HG02571 (cell line): ENCODE data around the gene RNF227.

Experiments used
- ATAC-seq: cut with Tn5 transposase; IDR thresholded peaks from one replicate; pipeline ENCODE4 v1.9.1; 2021; ENCODE audit warnings: mild to moderate bottlenecking, moderate library complexity; ENCODE audit not compliant: unreplicated experiment

The RNF227 gene

DNA sequence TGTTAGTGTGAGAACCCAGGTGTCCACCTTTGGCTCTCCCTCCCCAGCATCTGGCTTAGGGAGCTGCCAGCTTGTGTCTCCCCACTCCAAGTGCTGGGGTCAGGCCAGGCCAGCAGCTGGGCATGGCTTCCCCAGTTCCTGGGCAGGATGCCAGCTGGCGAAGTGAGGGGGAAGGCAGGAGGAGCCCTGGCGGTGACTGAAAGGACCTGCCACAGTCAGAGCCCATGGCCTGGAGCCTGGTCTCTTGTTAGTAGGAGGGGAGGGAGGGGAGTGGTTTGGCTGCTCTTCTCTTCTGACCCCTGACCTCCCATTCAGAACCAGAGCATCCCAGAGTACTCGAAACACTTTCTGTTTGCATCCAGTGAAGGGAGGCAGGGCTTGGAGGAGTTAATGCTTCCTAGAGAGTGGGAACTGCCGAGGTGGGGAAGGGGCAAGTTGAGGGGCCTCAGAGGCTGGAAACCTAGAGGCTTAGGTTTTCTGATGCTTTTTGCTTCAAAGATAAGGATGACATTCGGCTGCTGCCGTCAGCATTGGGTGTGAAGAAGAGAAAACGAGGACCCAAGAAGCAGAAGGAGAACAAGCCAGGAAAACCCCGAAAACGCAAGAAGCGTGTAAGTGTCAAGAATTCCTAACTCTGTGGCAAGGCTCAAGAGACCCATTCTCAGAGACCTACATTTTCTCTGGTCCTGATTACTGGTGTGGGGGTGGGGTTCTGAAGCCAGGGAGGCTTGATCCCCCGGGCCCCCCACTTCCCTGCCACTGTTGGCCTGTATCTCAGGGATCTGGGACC, 26.7 kb downstream of the RNF227 start:
- no peak for ATAC-seq

DNA sequence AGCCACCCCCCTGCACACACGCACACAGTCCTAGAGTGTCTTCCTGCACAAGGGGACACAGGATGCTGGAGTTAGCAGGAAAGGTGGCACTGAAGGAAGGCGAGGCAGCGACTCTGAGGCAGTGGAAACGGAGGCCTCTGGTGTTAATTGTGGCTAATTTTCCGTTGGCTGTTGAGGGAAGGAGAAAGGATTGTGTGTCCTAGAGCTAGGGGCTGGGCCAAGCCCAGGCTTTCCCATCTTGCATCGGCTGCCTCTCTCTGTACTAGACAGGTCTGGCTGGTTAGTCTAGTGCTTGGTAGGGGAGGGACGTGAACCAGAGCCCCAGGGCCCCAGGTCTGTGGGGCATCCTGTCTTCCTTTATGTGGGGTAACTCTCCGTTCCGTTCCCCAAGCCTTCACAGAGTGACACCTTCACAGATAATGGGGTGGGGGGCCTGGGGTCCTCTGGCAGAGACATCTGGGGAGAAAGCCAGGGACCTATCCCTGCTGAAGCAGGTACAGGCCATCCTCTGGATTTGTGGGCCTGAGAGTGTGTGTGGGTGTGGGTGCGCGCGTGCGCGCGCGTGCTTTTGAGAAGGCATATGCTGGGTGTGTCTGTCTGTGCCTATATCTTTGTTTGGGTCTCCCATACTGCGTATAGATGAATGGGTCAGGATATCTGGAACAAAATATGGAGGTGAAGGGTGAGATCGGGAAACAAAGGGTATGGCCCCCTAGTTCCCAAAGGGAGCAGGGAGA, 27.7 kb downstream of the RNF227 start, which contains the start of gene CHD3:
Gene CHD3, plus strand, starts transcription at position 606 of the 737 bp plus-strand sequence. CDS start 212 bp downstream, outside the sequence.
- no peak for ATAC-seq

GRCh38 chr17:7887482-7888183, 28.5 kb downstream of the RNF227 start:
- peak; percentile 45 for ATAC-seq

- no peak for ATAC-seq
Observed at GRCh38 chr17:7887038-7887481, 29.0 kb downstream of the RNF227 start.

GRCh38 chr17:7886227-7887037, 29.7 kb downstream of the RNF227 start:
- ATAC-seq, result no peak

DNA sequence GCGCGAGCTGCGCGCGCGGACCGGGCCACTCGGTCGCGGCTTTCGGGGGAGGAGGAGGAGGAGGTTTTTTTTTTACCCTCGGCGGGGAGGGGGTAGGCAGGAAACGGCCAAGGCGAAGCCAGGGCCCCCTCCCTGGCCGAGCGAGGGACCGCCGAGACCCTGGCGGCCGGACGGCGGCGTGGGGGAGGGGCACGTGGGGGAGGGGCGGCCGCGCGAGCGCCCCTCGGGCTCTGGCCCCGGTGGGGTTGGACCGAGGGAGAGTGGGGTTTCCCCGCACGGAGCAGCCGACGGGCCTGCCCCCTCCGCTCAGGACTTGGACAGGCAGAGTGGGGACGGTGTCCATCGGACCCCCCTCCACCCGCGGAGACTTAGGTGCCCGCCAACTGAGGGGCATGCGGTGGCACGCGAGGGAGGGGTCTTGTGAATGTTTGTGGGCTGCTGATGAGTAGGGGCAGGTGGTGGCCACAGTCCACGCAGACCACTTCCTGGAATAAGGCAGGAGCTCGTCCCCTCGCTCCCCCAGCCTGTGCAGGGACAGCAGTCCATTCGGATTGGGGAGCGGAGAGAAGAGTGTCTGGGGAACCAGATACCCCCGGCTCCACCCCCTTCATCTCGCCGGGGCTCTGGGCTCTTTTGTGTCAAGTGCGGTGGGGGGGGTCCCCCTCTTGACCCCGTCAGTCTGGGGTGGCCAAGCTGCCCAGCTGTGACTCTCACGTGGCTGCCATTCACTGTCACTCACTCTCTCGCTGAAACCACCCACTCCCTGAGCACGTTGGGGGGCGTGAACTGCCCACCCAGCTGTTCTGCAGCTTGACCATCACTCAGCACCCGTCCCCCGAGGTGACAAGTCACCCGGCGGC, 30.5 kb downstream of the RNF227 start:
- ATAC-seq, result no peak

GRCh38 chr17:7884581-7885366, 31.3 kb downstream of the RNF227 start:
- ATAC-seq, result no peak

DNA sequence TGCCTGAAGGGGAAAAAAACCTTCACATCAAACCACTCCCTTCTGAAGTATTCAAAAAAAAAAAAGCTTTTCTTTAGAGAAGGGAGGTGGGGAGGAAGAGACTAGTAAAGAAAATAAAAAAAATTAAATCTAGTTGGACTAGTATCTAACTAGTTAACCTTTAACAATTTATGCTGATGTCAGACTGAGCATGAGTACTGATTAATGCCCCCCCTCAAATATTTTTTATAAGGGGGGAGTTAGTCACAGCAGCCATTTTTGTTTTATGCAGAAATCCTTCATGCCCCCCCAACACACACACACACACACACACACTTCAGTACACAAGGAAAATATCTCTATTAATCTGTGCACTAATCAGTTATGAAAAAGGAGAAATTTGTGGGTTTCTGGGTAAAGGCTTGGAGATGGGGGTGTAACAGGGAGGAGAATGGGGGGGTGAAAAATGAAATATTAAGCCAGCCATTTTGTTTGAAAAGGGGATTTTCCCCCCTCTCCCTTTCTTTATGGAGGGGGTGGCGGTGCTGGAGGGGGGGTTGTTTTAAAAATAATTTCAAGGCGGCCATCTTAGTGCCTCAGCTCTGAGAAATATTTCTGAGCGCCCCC, 32.2 kb downstream of the RNF227 start:
- ATAC-seq, result no peak

DNA sequence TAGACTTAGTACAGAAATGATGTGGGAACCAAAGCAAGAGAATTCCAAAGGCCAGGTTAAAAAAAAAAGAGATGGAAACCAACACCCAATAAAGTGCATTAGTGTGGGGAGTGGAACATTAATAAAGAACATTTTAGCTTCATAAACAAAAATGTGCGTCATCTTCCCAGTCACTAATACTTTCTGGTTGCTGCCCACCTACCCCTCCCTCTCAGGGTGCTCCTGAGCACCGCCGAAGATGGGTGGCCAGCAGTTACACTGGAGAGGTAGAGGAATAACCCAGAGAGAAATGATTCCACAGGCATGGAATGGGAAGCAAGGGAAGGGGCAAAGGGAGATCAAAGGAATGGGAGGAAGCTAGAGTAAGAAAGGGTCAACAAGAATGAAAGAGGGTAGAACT, 33.5 kb downstream of the RNF227 start:
- no peak for ATAC-seq

GRCh38 chr17:7882068-7882467, 34.0 kb downstream of the RNF227 start:
- no peak for ATAC-seq

DNA sequence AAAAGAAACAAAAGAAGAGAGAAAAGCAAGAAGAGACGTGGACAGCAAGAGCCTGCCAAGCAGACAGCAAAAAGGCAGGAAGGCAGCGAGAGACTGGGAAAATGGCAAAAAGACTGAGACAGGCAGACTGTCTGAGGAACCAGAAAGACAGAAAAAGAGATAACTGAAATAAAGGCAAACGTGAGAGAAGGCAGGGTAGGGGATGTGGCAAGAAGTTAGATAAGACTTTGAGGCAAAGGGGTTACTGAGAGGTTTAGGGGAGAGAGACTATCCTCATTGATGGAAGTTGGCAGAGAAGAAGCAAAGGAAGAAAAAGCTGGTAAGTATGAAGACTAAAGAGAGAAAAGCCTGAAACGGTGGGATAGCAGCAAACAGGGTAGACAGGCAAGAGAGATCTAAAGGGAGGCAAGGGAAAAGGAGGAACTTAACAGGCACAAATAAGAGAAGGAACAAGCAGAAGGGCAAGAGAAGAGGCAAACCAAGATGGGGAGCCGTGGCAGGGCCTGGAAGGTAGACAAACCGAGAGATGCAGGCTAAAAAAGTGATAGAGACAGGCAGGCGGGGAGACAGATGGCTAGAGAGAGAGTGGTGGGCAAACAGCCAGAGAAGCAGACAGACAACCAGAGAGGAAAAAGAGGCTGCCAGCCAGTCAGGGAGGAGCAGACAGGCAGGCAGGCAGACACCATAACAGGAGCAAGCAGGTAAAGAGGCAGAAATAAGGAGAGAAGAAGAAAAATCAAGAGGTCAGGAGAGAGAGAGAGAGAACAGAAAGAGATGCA, 34.6 kb downstream of the RNF227 start:
- ATAC-seq, result no peak

DNA sequence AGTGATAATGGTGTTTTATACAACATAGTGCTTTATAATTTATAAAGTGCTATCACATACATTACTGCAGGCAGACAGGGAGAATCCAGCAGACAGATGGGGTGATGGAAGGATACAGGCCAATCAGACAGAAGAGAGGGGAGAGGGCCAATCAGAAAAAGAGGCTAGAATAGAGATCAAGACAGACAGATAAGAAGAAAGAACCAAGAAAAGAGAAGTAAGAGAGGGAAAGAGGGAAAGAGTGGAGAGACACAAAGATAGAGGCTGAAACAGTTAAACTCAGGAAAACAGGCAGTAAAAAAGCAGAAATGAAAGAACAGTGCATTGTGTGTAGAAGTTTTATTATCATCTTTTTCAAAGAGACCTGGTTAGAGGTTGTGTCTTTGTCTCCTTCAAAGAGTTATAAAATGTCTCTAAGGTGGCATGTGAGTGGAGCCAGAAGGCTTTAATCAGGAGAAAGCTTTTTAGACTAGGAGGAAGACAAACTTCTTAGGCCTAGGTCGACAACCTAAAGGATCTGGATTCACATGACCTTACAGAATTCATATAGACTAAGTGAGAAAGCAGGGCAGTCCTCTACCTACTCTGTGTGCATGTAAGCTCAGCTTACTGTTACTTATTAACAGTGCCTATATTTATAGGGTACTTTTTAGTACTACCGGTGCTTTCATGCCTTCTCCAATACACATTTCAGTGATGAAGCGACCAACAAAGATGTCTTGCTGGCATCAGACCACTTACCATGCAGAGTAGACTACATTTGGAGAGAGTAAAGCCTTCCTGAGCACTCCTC, 35.8 kb downstream of the RNF227 start:
- ATAC-seq, result no peak

- no peak for ATAC-seq
Observed at GRCh38 chr17:7878234-7878633, 37.9 kb downstream of the RNF227 start.

GRCh38 chr17:7875804-7876370, 40.2 kb downstream of the RNF227 start:
- no peak for ATAC-seq

DNA sequence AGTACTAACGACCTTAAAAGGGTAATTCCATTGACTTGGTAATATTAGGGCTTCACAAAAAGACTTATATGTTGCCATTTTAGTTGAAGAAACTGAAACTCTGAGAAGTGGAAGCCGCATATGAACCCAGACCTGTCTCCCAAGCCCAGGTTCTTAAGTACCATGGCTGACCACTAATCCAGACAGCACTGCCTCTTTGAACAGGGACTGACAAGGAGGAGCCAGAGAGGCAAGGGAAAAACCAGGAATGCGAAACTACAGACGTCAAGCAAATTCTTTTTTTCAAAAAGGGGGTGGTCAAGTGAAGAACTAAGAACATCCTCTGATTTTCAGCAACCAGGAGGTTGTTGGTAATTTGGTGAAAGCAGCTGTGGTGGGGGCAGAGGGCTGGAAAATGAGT, 43.0 kb downstream of the RNF227 start:
- no peak for ATAC-seq

DNA sequence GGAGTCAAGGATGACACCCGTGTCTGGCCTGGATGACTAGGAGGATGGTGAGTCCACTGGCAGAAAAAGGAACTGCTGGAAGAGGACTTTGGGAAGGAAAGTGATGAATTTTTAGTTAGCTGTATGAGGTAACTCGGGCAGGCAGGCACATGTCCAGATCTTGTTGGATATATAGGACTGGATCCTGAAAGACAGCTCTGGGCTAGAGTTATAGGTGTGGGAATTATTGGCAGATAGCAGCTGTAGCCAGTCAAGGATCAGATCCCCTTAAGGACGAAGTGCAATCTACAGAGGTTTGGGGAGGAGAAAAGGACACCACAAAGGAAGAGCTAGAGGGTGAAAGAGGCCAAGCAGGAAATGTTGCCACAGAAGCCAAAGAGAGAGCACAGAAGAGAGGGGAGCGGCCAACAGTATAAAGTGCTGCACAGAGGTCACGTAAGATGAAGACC, 48.2 kb downstream of the RNF227 start:
- no peak for ATAC-seq
